ENCODE data around the gene ATP23.

The ATP23 gene, protein sequence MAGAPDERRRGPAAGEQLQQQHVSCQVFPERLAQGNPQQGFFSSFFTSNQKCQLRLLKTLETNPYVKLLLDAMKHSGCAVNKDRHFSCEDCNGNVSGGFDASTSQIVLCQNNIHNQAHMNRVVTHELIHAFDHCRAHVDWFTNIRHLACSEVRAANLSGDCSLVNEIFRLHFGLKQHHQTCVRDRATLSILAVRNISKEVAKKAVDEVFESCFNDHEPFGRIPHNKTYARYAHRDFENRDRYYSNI

GRCh38 chr12:57941165-57941894, at the start of gene ATP23:
Gene ATP23 (plus strand): TSS chr12:57941567. CDS start chr12:57941702, 135 bp downstream.
- DNase-seq = peak; percentile 94 to 95

- no peak for DNase-seq
Observed at GRCh38 chr12:57892232-57892972, 49.0 kb upstream of the ATP23 start.

DNA sequence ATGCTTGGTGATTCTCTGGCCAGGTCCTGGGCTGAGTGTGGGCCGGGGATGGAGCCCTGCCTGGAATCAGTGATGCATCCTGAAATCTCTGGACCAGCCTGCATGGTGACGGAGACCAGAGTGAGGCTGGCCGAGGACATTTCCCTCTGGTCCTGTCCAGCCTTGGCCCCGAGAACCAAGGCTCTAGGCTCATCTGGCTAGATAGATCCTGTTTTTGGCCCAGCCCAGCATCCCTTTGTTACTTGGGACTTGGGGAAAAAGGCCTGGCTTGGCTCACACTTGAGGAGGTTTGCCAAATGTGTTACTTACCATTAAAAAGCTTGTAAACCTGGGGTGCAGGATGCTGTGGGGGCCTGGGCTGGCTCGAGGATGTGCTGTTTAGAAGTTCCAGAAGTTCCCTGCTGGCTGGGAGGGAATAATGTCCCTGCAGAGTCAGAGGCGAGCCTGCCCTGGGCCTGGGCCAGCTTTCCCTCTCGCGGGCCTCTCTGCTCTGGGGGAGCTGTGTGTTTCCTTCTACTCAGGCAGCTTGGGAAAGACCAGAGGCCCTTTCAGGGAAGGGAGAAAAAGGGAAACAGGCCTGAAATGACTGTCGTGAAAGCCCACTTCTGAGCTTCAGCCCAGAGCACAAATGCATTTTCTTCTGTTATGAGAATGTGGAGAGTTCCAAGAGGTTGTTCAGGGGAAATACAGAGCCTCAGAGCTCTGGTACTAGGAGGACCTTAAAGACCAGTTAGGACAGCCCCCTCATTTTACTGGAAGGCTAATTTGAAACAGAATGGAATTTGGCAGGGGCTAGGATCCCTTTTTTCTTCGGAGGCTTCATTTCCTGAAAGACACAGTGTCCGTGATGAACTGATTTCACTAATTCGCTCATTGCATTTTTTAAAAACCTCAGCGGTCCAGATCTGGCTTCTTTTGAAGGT, 47.7 kb upstream of the ATP23 start:
- no peak for DNase-seq

DNA sequence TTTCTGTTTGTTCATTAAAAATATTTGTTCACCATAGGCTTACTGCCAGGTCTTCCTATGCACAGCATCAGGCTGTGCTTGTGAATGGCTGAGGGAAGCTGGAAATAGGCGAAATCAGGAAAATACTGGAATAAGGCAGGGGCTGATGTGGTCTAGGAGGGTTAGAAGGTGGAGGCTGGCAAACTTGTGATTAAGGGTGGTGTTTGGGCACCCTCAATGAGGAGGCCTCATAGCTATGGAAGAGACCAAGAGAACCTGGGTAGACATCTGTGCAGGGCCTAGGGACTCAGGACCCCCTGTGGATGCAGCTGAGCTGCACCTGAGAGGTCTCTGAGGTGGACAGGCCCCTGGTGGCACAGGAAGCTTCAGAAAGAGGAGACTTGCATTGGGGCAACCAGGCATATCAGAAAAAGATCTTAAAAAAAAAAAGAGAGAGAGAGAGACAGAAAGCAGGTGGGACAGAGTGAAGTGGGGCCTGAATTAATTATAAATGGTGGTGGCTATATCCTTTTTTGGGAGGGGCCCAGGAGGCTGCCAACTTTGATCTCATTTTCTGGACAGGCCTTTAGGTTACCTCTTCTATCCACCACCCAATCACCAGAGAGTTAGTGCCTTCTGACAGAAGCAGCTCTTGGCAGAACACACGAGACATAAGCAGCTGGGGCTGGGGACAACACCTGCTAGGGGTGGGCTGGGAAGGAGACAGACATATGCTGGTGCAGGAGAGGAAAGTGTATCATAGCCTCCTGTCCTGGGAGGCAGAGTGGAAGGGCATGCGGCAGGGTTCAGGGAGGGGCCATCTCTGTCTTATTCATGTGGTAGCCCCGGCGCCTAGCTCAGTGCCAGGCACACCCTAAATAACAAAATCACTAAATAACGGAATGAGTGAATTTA, 46.7 kb upstream of the ATP23 start:
- peak in 1 of 2 donors; percentile 2 for DNase-seq

- DNase-seq = no peak
Observed at GRCh38 chr12:57895389-57896114, 45.8 kb upstream of the ATP23 start.

- DNase-seq = no peak
Observed at GRCh38 chr12:57896115-57896433, 45.3 kb upstream of the ATP23 start.

DNA sequence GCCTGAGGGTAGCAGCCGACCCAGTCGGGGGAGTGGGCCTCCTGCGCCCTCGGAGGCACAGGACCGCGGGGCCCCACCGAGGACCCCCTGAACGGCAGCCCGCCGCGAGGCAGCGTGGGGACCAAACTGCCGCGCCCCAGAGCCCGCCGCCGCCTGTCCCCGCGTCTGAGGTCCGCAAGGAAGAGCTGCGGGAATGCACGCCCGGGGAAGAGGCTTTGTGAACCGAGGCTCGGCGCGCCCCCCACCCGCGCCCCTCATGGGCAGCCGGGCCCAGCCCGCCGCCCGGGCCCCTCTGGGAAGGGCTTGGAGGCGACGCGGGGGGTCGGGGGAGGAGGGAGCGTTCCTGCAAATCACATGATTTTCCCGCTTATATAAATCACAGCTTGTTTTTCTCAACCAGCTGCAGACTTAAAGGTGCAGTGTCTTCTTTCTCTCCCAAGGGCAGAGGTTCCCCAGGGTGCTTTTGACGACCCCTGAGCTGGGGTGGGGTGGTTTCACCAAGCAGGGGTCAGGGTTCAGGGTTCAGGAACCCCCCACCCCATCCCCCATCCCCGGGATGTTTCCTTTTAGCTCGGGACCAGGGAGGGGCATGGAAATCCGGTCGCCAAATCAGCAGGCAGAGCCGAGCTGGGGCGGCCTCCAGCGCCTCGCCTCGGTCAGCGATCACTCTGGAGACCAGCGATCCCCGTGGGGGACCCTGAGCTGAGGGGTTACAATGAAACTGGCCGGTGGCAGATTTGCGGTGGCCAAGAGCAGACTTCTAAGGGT, 44.7 kb upstream of the ATP23 start:
- peak in 1 of 2 donors; percentile 11 for DNase-seq

DNA sequence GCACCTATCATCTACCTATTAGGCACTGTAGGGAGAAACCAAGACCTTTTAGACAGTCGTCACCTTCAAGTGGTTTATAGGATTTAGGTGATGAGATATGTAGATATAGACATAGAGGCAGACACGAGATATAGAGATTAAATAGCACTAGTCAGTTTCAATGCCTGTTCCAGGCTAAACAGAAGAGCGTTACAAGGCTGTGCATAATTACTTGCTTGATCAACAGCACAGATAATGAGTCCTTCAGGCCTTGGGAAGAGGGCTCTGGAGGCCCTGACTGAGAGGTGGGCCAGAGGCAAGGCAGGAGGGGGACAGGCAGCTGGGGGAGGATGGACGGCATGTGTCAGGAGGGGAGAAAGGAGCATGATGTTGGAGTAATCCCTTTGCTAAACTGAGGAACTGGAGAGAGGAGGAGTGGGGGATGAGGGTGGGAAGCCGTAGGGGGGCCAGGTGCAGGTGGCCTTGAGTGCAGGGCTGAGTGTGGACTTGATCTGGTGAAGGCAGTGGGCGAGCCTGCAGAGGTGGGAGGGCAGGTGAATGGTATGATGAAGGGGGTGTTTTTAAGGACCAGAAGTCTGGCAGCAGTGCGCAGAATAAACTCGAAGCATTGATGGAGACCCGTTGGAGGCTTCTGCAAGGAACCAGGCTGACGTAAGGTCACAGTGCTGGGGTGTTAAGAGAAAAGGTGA, 43.9 kb upstream of the ATP23 start:
- DNase-seq = peak in 1 of 2 donors; percentile 1

GRCh38 chr12:57898308-57898970, 42.9 kb upstream of the ATP23 start:
- DNase-seq = peak; percentile 19 to 20

- peak; percentile 86 to 87 for DNase-seq
Observed at GRCh38 chr12:57899010-57899662, 42.2 kb upstream of the ATP23 start.

DNA sequence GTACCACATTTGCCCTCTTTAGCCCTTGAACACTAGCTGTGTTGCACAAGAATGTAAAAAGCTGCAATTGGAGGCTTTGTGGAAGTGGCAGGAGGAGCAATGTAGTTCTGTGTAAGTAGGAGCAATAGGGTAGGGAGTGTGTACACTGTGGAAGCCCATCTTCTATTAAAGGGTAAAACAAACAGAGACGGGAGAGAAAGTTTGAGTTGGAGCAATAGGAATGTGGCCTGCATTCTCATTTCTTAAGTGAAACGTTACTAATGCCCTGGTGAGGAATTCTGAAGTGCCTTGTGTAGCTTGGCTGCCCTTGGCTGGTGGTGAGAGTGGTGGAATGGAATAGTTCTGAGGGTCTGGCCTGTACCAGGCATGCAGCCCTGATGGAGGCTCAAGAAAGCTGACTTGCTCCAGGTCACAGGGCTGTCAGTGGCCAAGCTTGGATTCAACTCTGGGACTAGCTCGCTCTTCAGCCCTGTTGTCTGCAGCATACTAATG, 38.8 kb upstream of the ATP23 start:
- DNase-seq = no peak

DNA sequence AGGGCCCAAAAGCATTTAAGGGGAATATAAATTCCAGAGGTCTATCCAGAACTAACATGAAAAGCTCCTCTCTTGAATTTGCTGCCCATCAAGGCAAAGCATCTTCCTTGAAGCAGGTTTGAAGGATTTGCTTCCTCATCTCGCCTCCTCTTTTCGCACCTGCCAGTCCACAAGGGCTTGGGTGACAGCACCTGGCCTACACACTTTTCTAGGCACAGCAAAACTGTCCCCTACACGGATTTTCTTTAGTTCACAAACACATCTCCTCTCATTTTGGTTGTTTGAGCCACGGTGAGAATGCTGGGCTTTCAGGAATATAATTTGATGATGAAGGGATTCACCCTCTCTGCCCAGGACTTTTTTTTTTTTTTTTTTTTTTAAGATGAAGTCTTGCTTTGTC, 36.9 kb upstream of the ATP23 start:
- DNase-seq = no peak

DNA sequence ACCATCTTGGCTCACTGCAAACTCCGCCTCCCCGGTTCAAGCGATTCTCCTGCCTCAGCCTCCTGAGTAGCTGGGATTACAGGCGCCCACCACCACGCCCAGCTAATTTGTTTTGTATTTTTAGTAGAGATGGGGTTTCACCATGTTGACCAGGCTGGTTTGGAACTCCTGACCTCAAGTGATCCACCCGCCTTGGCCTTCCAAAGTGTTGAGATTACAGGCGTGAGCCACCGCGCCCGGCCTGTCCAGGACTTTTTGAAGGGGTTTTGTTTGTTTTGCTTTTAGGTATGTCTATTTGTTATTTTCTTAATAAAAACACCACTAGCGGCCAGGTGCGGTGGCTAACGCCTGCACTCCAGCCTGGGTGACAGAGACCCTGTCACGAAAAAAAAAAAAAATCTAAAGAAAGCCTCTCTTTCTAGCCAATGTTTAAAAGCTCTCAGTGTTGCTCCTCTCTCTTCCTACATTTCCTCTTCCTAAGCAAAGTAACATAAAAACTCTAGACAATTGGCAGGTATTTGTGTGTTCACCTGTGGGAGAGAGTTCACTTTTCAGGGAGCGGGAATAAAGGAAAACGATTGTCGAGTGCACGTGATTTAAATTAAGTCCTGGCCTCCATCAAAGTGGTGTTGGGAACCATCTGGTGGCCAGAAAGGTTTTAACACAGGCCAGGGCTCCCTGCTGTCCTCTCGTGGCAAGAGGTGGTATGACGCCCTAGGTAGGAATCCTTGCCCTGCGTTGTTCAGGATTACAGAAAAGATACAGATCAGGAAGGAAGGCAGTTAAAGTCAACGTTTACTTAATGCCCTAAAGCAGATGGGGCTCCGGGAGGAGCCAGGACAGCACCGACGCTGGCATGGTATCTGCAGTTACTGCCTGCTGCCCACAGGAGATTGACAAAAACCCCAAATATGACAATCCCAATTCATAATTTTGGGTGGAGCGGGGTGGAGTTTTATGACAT, 36.2 kb upstream of the ATP23 start:
- DNase-seq = peak; percentile 81 to 87

DNA sequence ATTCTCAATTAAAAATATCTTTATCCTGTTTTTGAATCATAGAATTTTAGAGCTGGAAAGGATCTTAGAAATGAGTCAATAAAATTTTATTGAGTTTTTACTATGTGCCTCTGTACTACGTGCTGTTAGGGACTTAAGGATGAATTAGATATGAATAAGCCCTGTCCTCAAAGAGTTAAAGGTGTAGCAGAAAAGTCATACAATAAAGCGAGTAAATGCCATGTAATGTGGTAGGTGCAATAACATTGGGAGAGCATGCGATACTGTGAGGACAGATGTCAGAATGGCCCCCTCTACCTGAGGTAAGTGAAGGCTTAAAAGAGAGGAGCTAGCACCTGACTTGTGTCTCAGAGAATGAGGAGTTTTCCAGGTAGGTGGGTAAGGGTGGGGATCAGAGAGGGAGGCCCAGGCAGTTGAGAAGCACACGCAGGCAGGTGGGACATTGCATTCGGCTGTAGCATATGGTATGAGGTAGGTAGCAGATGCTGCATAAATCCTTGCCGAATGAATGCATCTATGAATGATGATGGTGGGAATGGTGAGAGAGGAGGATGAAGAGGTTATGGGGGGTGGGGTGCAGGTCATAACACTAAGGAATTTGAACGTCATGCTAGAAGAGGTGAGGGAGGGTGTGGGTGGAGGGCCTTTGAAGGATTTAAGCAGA, 35.4 kb upstream of the ATP23 start:
- DNase-seq = no peak

DNA sequence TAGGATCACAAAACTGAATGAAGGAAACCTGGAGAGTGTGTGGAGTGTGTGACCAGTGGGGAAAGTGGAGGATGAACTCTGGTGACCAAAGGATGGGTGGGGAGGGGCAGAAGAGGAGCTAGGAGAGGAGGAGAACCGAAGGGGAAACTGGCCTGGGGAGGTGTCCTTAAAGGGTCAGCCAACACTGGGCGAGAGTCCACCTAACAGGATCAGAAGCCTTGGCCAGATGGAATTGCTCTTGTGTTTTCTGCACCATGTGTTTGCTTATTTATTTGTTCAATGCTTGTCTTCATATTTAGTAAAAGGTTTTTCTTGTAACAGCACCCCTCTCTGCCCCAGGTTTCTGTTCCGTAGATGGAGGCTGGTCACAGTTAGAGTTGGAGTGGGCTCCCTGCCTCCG, 34.5 kb upstream of the ATP23 start:
- no peak for DNase-seq

GRCh38 chr12:57907281-57907680, 34.1 kb upstream of the ATP23 start:
- DNase-seq = no peak

Data from CD4-positive, alpha-beta T cell treated with Interleukin-1 beta for 1 hour (primary cell).